Measurements from ENCODE around the gene MIPOL1. TPM values are rescaled to one million over a fixed set of nuclear protein-coding genes. Genes with fewer than 3 reads are reported as not detected.

MIPOL1 gene
- total and polyA plus RNA-seq, 9 of the 15 experiments (the other 6 are each of a cell fraction or from before 2014, with no cell fraction given), result 6.7 to 21.9 (median 12.4) TPM

- Histone ChIP-seq H3K4me2 (ENCODE audit: insufficient read depth, low read length) (no peak overlapping the region), H3K9me3 (replicated peaks; ENCODE audit: control insufficient read depth, insufficient read depth, low read depth, low read length) (no peaks in the 10 kb centered on the region), H3K36me3 (ENCODE audit: control insufficient read depth, insufficient read depth, low read length) (no peaks in the 10 kb centered on the region), H4K20me1 (replicated peaks; ENCODE audit: control insufficient read depth, insufficient read depth, low read length) (no peaks in the 10 kb centered on the region), H3K9me1 (ENCODE audit: control insufficient read depth, insufficient read depth, low read length) (no peaks in the 10 kb centered on the region), H3K27ac (ENCODE audit: extremely low read depth, low read depth, low read length) (no peak overlapping the region), H3K79me2 (ENCODE audit: control insufficient read depth, insufficient read depth, low read length) (no peaks in the 10 kb centered on the region), H3K4me3 (no peak overlapping the region), H2AFZ (ENCODE audit: low read depth, low read length) (no peak overlapping the region), H3K4me1 (replicated peaks in 1 of 2; ENCODE audit: control insufficient read depth in 2 of 2, insufficient read depth in 2 of 2, low read length in 2 of 2) (peaks cover 0 to 13% of the 10 kb centered on the region in 2 experiments; a peak in 1 of 5 replicates), H3K9ac (ENCODE audit: insufficient read depth in 1 of 2, low read depth in 2 of 2, low read length in 2 of 2) (no peak overlapping the region), H3K27me3 (ENCODE audit: control insufficient read depth in 2 of 2, insufficient read depth in 2 of 2, low read length in 2 of 2) (no peaks in the 10 kb centered on the region; a peak in 1 of 5 replicates)
- DNase-seq (ENCODE audit: extremely low read depth in 1 of 4, low spot score in 3 of 4) (no peak), ATAC-seq (no peak), FAIRE-seq (no peak)
- POLR2A ChIA-PET, result no interaction called here
- CTCF ChIA-PET (ENCODE audit: low intra/inter-chr PET ratio), result no interaction called here
- BruUV-seq (replicated peaks), result no TSS peak
- TF ChIP-seq ZBTB11 (CRISPR knock-in tag; IDR thresholded peaks at IDR 0.05) (peak in 1 of 3 experiments; percentile 28; a peak in 1 of 6 replicates), ZNF644 (tag; IDR thresholded peaks at IDR 0.05; ENCODE audit: low read depth) (no peak), ZBTB33 (CRISPR knock-in tag; IDR thresholded peaks at IDR 0.05) (peak; percentile 42; the same call in 1 of the 2 replicates)
- 54% methylated on average over 6 of the region's 23 CpGs for WGBS (ENCODE audit: insufficient coverage, low coverage, missing lambda C conversion rate)
- in situ Hi-C loops (cut with MboI) (loop anchor here (25.0 kb wide), 1 partner anchor 323 kb away; no protein-coding TSS in a partner anchor), intact Hi-C loops (cut with micrococcal nuclease) (no loop called here)
Measured at GRCh38 chr14:37585101-37585511, 387.4 kb downstream of the MIPOL1 start.

Data from K562 (cell line).